SK-N-SH (cell line): ENCODE data around the gene TP53AIP1.

Experiments
- CTCF ChIP-seq: fragments of 200-600 bp; sonication (generic); IDR thresholded peaks from 2 replicates; pipeline ENCODE4 v1.6.1; 2017; ENCODE audit warnings: antibody characterized with exemption, mild to moderate bottlenecking, moderate library complexity
- MXI1 ChIP-seq: IDR thresholded peaks from 2 replicates; pipeline ENCODE4 v1.6.1; 2012; ENCODE audit warnings: mild to moderate bottlenecking, low read depth, low read length, improper control_type of control experiment

GRCh38 chr11:128905345-128906184, 37.1 kb downstream of the TP53AIP1 start:
- TF ChIP-seq CTCF (peak; percentile 54), MXI1 (no peak)
